Thymus (tissue), 11 donors: ENCODE measurements around the gene EPHB1. TPM values are rescaled to one million over a fixed set of nuclear protein-coding genes. Genes with fewer than 3 reads are reported as not detected.

Source experiments
- DNase-seq, 9 donors: peaks; one replicate each; pipeline ENCODE4 v3.0.0-alpha.2; 2013; ENCODE audit warnings: low spot score in 9 of 9, low read depth in 6 of 9, missing footprints in 1 of 9
- H3K27ac ChIP-seq, 2 donors: one replicate each; pipeline ENCODE4 v1.5.1; 2013; ENCODE audit warnings: control low read depth in 1 of 2, low read depth in 1 of 2, low read length in 1 of 2, mild to moderate bottlenecking in 1 of 2, moderate library complexity in 1 of 2
- H3K27me3 ChIP-seq, 2 donors: one replicate each; pipeline ENCODE4 v1.5.1; 2013; ENCODE audit warnings: low read length in 1 of 2; ENCODE audit not compliant: control insufficient read depth in 2 of 2, insufficient read depth in 1 of 2
- H3K36me3 ChIP-seq, 2 donors: one replicate each; pipeline ENCODE4 v1.5.1; 2013; ENCODE audit warnings: low read length in 1 of 2, mild to moderate bottlenecking in 1 of 2, moderate library complexity in 1 of 2; ENCODE audit not compliant: control insufficient read depth in 2 of 2, insufficient read depth in 2 of 2
- H3K4me1 ChIP-seq, 2 donors: one replicate each; pipeline ENCODE4 v1.5.1; 2013; ENCODE audit warnings: low read length in 2 of 2; ENCODE audit not compliant: control insufficient read depth in 2 of 2, insufficient read depth in 2 of 2
- H3K4me3 ChIP-seq, 2 donors: one replicate each; pipeline ENCODE4 v1.5.1; 2013; ENCODE audit warnings: low read length in 2 of 2, control low read depth in 1 of 2, mild to moderate bottlenecking in 1 of 2
- H3K9me3 ChIP-seq, 2 donors: one replicate each; pipeline ENCODE4 v1.5.1; 2013; ENCODE audit warnings: low read length in 1 of 2, mild to moderate bottlenecking in 1 of 2; ENCODE audit not compliant: control insufficient read depth in 2 of 2, insufficient read depth in 1 of 2
- WGBS: extraction: QIAGEN DNeasy Blood & Tissue Kit; methylation state at CpG from one replicate; pipeline ENCODE4 v1.1.7; 2013; 5-methylcytosine and 5-hydroxymethylcytosine counted together
- polyA plus RNA-seq: library from polyadenylated mRNA; stranded (reverse); fragments of 200-250 nt; gene quantifications from one replicate; pipeline ENCODE4 v1.2.3, GENCODE V29; 2013
- total RNA-seq: library from RNA; stranded (reverse); fragments of 120-200 nt; gene quantifications from one replicate; pipeline ENCODE4 v1.2.4, GENCODE V29; 2013
- donor health status: healthy.

Gene EPHB1
- total and polyA plus RNA-seq, 2 donors = 0.46 to 0.66 TPM

DNA sequence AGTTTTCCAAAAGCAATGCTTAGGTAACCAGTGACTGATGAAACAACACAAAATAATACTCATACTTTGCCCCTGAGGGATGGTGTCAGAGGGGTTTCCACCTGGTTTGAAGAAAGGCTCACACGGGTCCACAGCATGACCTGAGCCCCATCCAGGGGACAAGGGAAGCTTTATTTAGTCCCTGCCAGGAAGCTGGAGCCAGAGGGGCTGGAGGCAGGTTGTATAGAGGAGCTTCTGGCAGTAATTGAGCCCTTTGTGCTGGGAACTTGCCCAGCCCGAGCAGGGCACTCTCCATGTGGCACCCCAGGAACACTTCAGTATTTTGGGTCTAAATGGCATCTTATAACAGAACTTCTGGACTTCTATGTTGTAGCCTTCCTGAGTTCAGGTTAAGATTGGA is 39.2 kb upstream of the EPHB1 start:
- Histone ChIP-seq H3K9me3 (no peaks in the 10 kb centered on the region), H3K27me3 (no peaks in the 10 kb centered on the region)
- WGBS = 90% methylated on average over 2 of the region's 2 CpGs

DNA sequence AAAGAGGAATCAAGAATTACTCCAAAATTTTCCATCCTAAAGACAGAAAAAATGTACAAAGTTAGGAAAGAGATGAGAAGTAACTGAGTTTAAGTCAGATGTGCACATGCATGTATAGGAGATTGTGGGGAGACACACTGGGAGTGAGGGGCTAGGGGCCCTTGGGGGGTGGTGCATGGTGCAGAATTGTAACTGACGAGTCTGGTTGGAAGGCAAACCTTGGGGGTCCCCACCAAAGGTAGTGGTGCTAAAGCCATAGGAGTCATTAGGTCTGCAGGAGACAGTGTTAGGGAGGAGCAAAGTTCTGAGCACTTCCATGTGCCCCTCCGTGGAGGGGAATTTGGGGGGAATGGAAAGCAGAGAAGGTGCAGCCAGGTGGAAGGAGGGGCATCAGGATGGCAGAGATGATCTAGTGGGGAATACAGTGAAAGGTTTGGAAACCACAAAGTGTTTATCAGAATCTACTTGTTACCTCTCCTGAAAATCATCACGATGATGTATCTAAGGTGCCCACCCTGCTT is 37.5 kb upstream of the EPHB1 start:
- H3K27me3 ChIP-seq = no peaks in the 10 kb centered on the region
- no peaks in the 10 kb centered on the region for H3K9me3 ChIP-seq
- no peak for DNase-seq
- no peaks in the 10 kb centered on the region for H3K4me1 ChIP-seq
- H3K27ac ChIP-seq = no peak overlapping the region
- no peaks in the 10 kb centered on the region for H3K36me3 ChIP-seq
- 97% methylated on average over 3 of the region's 3 CpGs for whole genome bisulfite sequencing
- H3K4me3 ChIP-seq = no peak overlapping the region

More for the DNA sequence above, 39.2 kb upstream of the EPHB1 start:
- H3K36me3 ChIP-seq = no peaks in the 10 kb centered on the region
- no peak overlapping the region for H3K4me3 ChIP-seq
- H3K27ac ChIP-seq = no peak overlapping the region
- no peak for DNase-seq
- no peaks in the 10 kb centered on the region for H3K4me1 ChIP-seq

DNA sequence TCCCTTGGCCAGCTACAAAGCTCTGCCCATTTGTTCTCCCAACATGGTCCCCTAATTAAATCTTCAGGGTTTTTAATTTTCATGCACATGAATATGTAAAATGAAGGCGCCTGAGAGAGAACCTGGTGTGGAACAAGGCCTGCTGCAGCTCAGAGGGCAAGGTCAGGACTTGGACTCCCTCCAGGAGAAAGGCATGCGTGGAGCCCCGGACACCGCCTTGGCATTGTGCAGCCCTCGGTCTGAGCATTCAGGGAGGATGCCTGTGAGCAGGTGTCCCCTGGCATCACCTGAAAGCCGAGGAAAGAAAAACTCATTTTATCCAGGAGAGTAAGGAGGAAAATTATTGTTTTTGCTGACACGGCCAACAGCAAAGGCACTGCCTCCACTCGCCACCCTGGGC is 33.8 kb upstream of the EPHB1 start:
- no peak overlapping the region for H3K4me3 ChIP-seq
- no peak overlapping the region for H3K27ac ChIP-seq
- no peak for DNase-seq
- H3K4me1 ChIP-seq = no peaks in the 10 kb centered on the region
- H3K27me3 ChIP-seq = no peaks in the 10 kb centered on the region
- no peaks in the 10 kb centered on the region for H3K36me3 ChIP-seq
- 75% methylated on average over 8 of the region's 8 CpGs for WGBS
- H3K9me3 ChIP-seq = no peaks in the 10 kb centered on the region

DNA sequence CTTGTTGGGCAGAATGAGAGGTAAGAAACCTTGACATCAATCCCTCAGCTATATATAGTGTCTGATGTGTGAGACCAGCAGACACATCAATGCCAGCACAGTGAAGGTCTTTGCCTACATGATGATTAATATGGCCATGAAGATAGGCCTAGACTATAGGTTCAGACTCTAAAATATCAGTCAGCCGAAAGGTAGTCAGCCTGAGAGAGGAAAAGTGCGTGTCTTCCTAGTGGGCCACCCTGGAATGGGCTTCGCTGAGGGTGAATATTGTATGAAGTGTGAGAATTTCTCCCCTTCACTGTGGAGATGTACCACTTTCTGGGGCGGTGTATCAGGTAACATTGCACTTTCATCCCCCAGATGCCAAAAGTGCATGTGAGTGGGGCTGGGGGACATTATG is 33.0 kb upstream of the EPHB1 start:
- Histone ChIP-seq H3K27me3 (no peaks in the 10 kb centered on the region), H3K4me1 (no peaks in the 10 kb centered on the region), H3K4me3 (no peak overlapping the region), H3K27ac (no peak overlapping the region), H3K36me3 (no peaks in the 10 kb centered on the region), H3K9me3 (no peaks in the 10 kb centered on the region)
- 98% methylated on average over 4 of the region's 4 CpGs for WGBS
- no peak for DNase-seq

DNA sequence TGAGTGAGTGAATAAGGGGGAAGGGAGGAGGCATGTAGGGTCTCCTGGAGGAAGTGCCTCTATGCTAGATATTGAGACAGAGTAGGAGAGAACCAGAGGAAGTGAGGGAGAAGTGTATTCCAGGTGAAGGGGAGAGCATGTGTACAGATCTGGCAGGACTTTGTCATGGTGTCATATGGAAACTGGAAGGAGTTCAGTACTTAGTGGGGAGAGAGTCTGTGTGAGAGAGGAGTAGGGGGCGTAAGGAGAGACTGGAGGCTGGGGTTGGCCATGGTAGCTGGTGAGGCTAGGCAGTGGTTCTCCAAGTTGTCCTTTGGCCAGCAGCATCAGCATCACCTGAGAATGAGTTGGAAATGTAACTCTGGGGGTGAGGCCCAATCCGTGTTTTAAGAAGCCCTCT is 29.6 kb upstream of the EPHB1 start:
- no peak for DNase-seq
- no peaks in the 10 kb centered on the region for H3K36me3 ChIP-seq
- H3K27ac ChIP-seq = no peak overlapping the region
- no peak overlapping the region for H3K4me3 ChIP-seq
- H3K9me3 ChIP-seq = no peaks in the 10 kb centered on the region
- no peaks in the 10 kb centered on the region for H3K27me3 ChIP-seq
- no peaks in the 10 kb centered on the region for H3K4me1 ChIP-seq
- WGBS = 97% methylated on average over 2 of the region's 2 CpGs

DNA sequence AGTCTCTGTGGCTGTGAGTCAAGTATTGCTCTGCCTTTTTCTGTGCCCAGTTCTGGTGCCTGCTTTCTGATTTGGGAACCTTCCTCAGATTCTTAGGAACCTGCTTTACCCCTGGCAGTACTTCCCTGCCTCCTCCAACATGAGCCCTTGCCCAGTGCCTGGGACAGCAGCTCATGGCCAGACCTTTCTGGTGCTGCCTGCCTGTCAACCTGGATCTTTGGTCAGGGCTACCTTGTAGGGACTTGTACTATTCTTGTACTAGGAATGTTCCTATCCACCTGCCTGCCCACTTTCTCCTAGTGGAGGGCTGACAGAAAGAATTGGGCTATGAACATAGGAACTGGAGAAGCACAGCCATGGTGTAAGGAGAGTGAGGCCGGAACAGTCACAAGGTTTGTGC is 28.8 kb upstream of the EPHB1 start:
- Histone ChIP-seq H3K9me3 (no peaks in the 10 kb centered on the region), H3K27ac (no peak overlapping the region), H3K4me1 (no peaks in the 10 kb centered on the region), H3K36me3 (no peaks in the 10 kb centered on the region), H3K27me3 (no peaks in the 10 kb centered on the region), H3K4me3 (no peak overlapping the region)
- WGBS = 98% methylated on average over 1 of the region's 1 CpG
- no peak for DNase-seq

DNA sequence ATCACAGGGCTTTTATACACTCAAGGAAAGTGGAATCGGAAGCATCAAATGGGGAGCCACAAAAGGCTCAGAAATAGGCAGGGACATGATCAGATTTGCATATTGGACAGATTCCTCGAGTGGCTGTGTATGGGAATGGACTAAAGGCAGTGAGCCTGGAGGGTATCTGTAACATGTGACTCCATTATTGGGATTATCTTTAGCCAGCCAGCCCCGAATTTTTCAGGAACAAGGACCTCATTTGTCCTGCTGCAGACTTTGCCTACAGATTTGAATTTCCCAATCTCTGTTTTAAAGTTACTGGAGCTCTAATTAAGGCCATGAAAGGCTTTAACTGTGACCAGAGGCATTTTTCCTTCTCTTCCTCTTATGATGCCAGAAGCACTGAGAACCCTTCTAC is 26.9 kb upstream of the EPHB1 start:
- no peaks in the 10 kb centered on the region for H3K36me3 ChIP-seq
- no peak for DNase-seq

DNA sequence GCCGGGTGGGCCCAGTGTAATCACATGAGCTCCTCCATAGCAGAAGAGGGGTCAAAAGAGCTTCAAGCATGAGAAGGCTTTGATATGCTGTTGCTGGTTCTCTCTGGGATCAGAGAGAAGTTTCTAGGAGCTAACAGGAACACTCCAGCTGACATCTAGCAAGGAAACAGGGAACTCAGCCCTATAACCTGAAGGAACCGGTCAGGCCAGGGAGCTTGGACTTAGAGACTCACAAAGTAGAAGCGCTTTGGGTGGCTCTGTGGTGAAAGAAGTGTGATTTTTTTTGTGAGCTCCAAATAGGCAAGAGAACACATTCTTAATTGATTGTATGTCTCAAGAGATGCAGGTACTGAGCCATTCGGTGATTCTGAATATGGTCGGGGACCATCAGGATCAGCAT is 26.2 kb upstream of the EPHB1 start:
- Histone ChIP-seq H3K36me3 (no peaks in the 10 kb centered on the region), H3K4me3 (no peak overlapping the region), H3K9me3 (no peaks in the 10 kb centered on the region), H3K27me3 (no peaks in the 10 kb centered on the region), H3K4me1 (no peaks in the 10 kb centered on the region), H3K27ac (no peak overlapping the region)
- DNase-seq = no peak
- over 99% methylated on average over 5 of the region's 5 CpGs for WGBS

More for the DNA sequence above, 26.9 kb upstream of the EPHB1 start:
- WGBS = 88% methylated on average over 3 of the region's 3 CpGs
- Histone ChIP-seq H3K27me3 (no peaks in the 10 kb centered on the region), H3K9me3 (no peaks in the 10 kb centered on the region), H3K4me1 (no peaks in the 10 kb centered on the region), H3K27ac (no peak overlapping the region), H3K4me3 (no peak overlapping the region)

DNA sequence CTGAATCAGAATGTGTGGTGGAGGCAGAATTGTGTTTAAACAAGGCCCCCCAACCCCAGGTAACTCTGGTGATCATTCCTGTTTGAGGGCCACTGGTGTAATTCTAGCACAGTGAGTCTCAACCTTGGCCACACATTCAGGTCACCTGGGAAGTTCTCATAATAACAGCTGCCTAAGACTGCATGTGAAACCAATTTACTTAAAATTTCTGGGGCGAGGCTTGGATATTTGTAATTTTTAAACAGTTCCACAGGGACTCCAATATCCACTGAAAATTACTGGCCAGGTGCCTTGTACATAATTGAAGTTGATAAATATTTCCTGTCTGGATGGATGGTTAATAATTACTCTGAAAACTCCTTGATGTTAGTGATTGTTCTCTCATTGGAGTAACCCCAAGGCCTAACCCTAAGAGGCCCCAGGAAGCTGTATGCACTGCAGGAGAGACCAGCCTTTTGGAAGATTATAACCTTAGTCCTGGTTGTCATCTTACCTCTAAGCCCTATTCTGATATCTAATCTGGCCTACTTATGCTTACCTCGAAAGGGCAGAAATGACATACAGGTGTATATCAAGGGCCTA is 25.7 kb upstream of the EPHB1 start:
- no peaks in the 10 kb centered on the region for H3K27me3 ChIP-seq
- WGBS = 92% methylated on average over 2 of the region's 2 CpGs
- H3K9me3 ChIP-seq = no peaks in the 10 kb centered on the region
- H3K4me3 ChIP-seq = no peak overlapping the region
- H3K4me1 ChIP-seq = no peaks in the 10 kb centered on the region
- H3K27ac ChIP-seq = no peak overlapping the region
- DNase-seq = no peak
- no peaks in the 10 kb centered on the region for H3K36me3 ChIP-seq
